WERI-Rb-1 (cell line): ENCODE data around the gene CANT1.

Experiments used
- DNase-seq: peaks from one replicate; pipeline ENCODE4 v3.0.0-alpha.2; 2020
- H3K27ac ChIP-seq: fragments of 250-450 bp; sonication (Bioruptor Pico); 2 replicates; pipeline ENCODE4 v1.5.1; 2020; ENCODE audit warnings: mild to moderate bottlenecking, moderate library complexity
- H3K27me3 ChIP-seq: fragments of 250-450 bp; sonication (Bioruptor Pico); 2 replicates; pipeline ENCODE4 v1.5.1; 2021; ENCODE audit warnings: mild to moderate bottlenecking, low read depth, moderate library complexity; ENCODE audit not compliant: insufficient read depth, severe bottlenecking
- H3K36me3 ChIP-seq: fragments of 250-450 bp; sonication (Bioruptor Pico); 2 replicates; pipeline ENCODE4 v1.5.1; 2020; ENCODE audit warnings: mild to moderate bottlenecking, moderate library complexity
- H3K4me3 ChIP-seq: 2 replicates; pipeline ENCODE4 v1.5.1; 2011; ENCODE audit warnings: low read depth, mild to moderate bottlenecking, control low read depth, low read length
- H3K9me3 ChIP-seq: fragments of 250-450 bp; sonication (Bioruptor Pico); 2 replicates; pipeline ENCODE4 v1.5.1; 2021; ENCODE audit warnings: mild to moderate bottlenecking, moderate library complexity; ENCODE audit not compliant: severe bottlenecking
- TF ChIP-seq, protein P1 (sequence below): IDR thresholded peaks from 2 replicates; pipeline ENCODE4 v1.5.1; 2011; ENCODE audit warnings: low read depth, mild to moderate bottlenecking, control low read depth, inconsistent platforms, low read length

The CANT1 gene

DNA sequence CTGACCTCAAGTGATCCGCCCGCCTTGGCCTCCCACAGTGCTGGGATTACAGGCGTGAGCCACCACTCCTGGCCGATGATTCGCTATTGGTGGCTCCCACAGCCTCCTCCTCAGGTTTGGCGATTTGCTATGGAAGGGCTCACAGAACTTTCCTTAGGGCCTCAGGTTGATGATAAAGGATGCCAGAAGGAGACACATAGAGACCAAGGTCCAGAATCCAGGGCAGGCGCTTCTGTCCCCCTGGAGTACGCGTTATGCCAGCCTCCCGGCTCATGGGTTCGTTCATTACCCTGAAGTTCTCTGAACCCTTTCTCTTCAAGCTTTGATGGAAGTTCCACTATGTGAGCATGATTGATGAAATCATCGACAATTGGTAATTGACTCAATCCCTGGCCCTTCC lies 49.8 kb downstream of the CANT1 start:
- Histone ChIP-seq H3K27ac (no peak overlapping the region), H3K36me3 (no peaks in the 10 kb centered on the region), H3K9me3 (no peaks in the 10 kb centered on the region), H3K4me3 (no peak overlapping the region), H3K27me3 (no peaks in the 10 kb centered on the region)
- TF ChIP-seq, protein P1, sequence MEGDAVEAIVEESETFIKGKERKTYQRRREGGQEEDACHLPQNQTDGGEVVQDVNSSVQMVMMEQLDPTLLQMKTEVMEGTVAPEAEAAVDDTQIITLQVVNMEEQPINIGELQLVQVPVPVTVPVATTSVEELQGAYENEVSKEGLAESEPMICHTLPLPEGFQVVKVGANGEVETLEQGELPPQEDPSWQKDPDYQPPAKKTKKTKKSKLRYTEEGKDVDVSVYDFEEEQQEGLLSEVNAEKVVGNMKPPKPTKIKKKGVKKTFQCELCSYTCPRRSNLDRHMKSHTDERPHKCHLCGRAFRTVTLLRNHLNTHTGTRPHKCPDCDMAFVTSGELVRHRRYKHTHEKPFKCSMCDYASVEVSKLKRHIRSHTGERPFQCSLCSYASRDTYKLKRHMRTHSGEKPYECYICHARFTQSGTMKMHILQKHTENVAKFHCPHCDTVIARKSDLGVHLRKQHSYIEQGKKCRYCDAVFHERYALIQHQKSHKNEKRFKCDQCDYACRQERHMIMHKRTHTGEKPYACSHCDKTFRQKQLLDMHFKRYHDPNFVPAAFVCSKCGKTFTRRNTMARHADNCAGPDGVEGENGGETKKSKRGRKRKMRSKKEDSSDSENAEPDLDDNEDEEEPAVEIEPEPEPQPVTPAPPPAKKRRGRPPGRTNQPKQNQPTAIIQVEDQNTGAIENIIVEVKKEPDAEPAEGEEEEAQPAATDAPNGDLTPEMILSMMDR = no peak
- DNase-seq = no peak

DNA sequence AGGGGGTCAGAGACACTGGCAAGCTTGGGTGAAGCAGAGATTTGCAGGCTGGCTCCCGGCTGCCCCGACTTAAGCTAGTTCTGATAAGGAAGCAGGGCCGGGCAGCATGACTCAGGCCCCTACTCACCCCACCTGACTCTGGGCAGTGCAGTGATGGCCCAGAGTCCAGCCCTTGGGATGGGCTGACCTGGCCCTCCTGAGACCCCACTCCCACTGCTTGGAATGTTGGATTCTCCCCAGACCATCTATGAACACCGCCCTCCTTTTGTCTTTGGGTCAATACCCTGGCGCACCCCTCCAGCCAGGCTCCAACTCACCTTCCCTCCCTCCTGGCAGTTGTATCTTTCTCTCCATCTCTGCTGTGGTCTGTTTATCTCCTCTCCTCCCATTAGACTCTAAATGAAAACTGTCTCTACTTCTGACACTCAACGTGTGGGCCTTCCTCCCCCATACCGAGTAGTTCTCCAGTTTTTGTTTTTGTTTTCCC lies 50.9 kb downstream of the CANT1 start:
- Histone ChIP-seq H3K4me3 (no peak overlapping the region), H3K27me3 (no peaks in the 10 kb centered on the region), H3K36me3 (no peaks in the 10 kb centered on the region), H3K27ac (no peak overlapping the region), H3K9me3 (no peaks in the 10 kb centered on the region)
- DNase-seq = no peak
- TF ChIP-seq, protein P1 = no peak

DNA sequence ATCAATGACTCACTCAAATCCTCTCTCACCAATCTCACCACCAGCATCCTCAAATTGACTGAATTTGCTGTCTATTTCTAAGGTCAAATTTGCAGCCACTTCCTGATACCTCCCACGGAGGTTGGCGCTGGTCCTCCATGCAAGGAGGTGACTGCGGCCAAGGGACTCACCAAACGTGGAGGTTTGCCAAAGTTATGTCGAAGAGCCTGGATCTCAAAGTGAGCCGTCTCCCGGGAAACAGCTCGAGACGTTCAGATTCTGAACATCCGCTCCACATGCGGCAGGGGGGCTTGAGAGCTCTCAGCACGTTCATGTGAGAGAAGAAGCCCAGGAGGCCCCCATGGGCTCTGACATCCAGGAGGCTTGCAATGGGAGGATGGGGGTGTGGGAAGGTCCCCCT lies 52.4 kb downstream of the CANT1 start:
- H3K4me3 ChIP-seq = no peak overlapping the region
- no peaks in the 10 kb centered on the region for H3K27me3 ChIP-seq
- no peaks in the 10 kb centered on the region for H3K36me3 ChIP-seq
- peaks cover 2% of the 10 kb centered on the region for H3K9me3 ChIP-seq
- H3K27ac ChIP-seq = no peak overlapping the region
- DNase-seq = no peak
- TF ChIP-seq, protein P1 = no peak

DNA sequence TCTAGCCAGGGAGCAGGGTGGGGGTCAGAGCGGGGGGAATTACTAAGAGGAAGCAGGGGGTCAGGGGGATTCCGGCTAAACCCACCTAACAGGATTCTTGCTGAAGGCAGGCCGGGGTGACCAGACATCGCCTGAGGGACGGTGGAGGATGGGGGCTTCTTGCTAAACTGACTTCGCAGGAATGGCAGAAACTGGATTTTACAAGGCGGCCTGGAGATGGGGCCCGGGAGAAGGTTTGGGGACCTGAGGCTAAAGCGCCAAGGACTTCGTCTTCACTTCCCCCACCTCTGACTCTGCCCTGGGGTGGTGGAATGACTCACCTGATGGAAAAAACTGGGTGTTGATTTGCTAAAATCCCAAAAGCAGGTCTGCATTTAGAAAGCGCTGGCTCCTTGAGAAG lies 53.3 kb downstream of the CANT1 start:
- Histone ChIP-seq H3K4me3 (no peak overlapping the region), H3K27me3 (no peaks in the 10 kb centered on the region), H3K9me3 (peaks cover 10% of the 10 kb centered on the region), H3K27ac (no peak overlapping the region), H3K36me3 (no peaks in the 10 kb centered on the region)
- TF ChIP-seq, protein P1 = no peak
- no peak for DNase-seq

DNA sequence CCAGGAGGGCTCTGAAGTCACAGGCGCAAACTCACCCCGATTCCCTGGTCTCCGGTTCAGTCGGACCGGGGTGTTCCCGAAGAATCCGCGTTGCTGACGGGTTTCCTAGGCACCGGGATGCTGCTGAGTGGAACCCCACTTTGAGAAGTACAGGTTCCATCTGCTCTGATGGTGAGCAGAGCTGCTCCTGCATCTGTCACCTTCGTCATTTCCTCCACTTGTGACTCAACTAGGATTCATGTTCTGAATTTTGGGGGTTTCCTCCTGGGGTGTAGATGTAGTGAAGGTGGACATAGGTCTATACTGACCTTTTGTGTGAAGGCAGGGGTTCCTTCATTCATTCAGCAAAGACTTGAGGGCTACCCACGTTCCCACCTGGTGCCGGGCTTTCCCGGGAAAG lies 54.9 kb downstream of the CANT1 start:
- TF ChIP-seq, protein P1 = no peak
- H3K27me3 ChIP-seq = no peaks in the 10 kb centered on the region
- H3K36me3 ChIP-seq = no peaks in the 10 kb centered on the region; the same call in 1 of the 2 replicates
- H3K4me3 ChIP-seq = no peak overlapping the region
- H3K9me3 ChIP-seq = peaks cover 25% of the 10 kb centered on the region
- DNase-seq = no peak
- no peak overlapping the region for H3K27ac ChIP-seq
